HG03460 (cell line): ENCODE measurements around the gene ADPRHL1.
"Not testable (repeated sequence)": the region's sequence is repeated elsewhere in the genome, so short reads cannot be mapped to it uniquely, and the experiment has no call there.

Source experiments
- ATAC-seq: cut with Tn5 transposase; IDR thresholded peaks from one replicate; pipeline ENCODE4 v1.9.1; 2021; ENCODE audit not compliant: unreplicated experiment

ADPRHL1 gene

GRCh38 chr13:113479179-113479578, 25.9 kb upstream of the ADPRHL1 start:
- no peak for ATAC-seq

- ATAC-seq, result no peak
Observed at GRCh38 chr13:113477724-113478123, 24.4 kb upstream of the ADPRHL1 start.

- no peak for ATAC-seq
Observed at GRCh38 chr13:113476811-113477210, 23.5 kb upstream of the ADPRHL1 start.

GRCh38 chr13:113475911-113476310, 22.6 kb upstream of the ADPRHL1 start:
- no peak for ATAC-seq

- ATAC-seq, result no peak
Observed at GRCh38 chr13:113475280-113475679, 22.0 kb upstream of the ADPRHL1 start.

- ATAC-seq, result no peak
Observed at GRCh38 chr13:113474179-113474578, 20.9 kb upstream of the ADPRHL1 start.

GRCh38 chr13:113472355-113473025, 19.2 kb upstream of the ADPRHL1 start:
- no peak for ATAC-seq

GRCh38 chr13:113471844-113472243, 18.6 kb upstream of the ADPRHL1 start:
- no peak for ATAC-seq

GRCh38 chr13:113470635-113471163, 17.4 kb upstream of the ADPRHL1 start:
- ATAC-seq, result not testable (repeated sequence)

GRCh38 chr13:113470073-113470472, 16.8 kb upstream of the ADPRHL1 start:
- ATAC-seq, result no peak

- no peak for ATAC-seq
Observed at GRCh38 chr13:113469582-113469981, 16.3 kb upstream of the ADPRHL1 start.

- no peak for ATAC-seq
Observed at GRCh38 chr13:113468472-113469201, 15.3 kb upstream of the ADPRHL1 start.

- ATAC-seq, result no peak
Observed at GRCh38 chr13:113468029-113468428, 14.7 kb upstream of the ADPRHL1 start.

GRCh38 chr13:113466383-113466782, 13.1 kb upstream of the ADPRHL1 start:
- ATAC-seq, result no peak

GRCh38 chr13:113465300-113465699, 12.0 kb upstream of the ADPRHL1 start:
- ATAC-seq, result no peak

GRCh38 chr13:113464476-113464875, 11.2 kb upstream of the ADPRHL1 start:
- ATAC-seq, result no peak

- ATAC-seq, result no peak
Observed at GRCh38 chr13:113461022-113461751, 7.9 kb upstream of the ADPRHL1 start.

- ATAC-seq, result no peak
Observed at GRCh38 chr13:113460599-113460998, 7.3 kb upstream of the ADPRHL1 start.

- ATAC-seq, result no peak
Observed at GRCh38 chr13:113460064-113460555, 6.8 kb upstream of the ADPRHL1 start.

- ATAC-seq, result no peak
Observed at GRCh38 chr13:113458253-113459065, 5.2 kb upstream of the ADPRHL1 start.

- no peak for ATAC-seq
Observed at GRCh38 chr13:113457510-113457909, 4.2 kb upstream of the ADPRHL1 start.
